ENCODE data around the gene CCDC141. TPM values are rescaled to one million over a fixed set of nuclear protein-coding genes. Genes with fewer than 3 reads are reported as not detected.

The CCDC141 gene
- total RNA-seq, 3 donors from 2014 or later = 1.3 to 11.7 (median 2.2) TPM

- Histone ChIP-seq H3K4me1 (no peaks in the 10 kb centered on the region), H3K27ac (no peak overlapping the region), H3K4me3 (no peak overlapping the region), H3K36me3 (no peaks in the 10 kb centered on the region), H3K9me3 (no peaks in the 10 kb centered on the region), H3K27me3 (no peaks in the 10 kb centered on the region)
- TF ChIP-seq POLR2A (IDR thresholded peaks at IDR 0.05) (no peak), CTCF (IDR thresholded peaks at IDR 0.05) (no peak)
- intact Hi-C loops (cut with DNase I; ENCODE audit: low total_unique reads) = no loop called here
- no peak for DNase-seq (ENCODE audit: low spot score in 2 of 2)
Observed at GRCh38 chr2:178819147-178819875, 230.6 kb downstream of the CCDC141 start.

GRCh38 chr2:178811901-178812300, 238.0 kb downstream of the CCDC141 start:
- no peak for DNase-seq (ENCODE audit: low spot score in 2 of 2)
- no peaks in the 10 kb centered on the region for H3K27me3 ChIP-seq
- H3K9me3 ChIP-seq = no peaks in the 10 kb centered on the region
- TF ChIP-seq POLR2A (IDR thresholded peaks at IDR 0.05) (no peak), POLR2AphosphoS5 (IDR thresholded peaks at IDR 0.05) (no peak), CTCF (IDR thresholded peaks at IDR 0.05) (no peak)
- intact Hi-C loops (cut with DNase I; ENCODE audit: low total_unique reads) = no loop called here
- H3K27ac ChIP-seq = no peak overlapping the region
- H3K4me3 ChIP-seq = no peak overlapping the region
- no peaks in the 10 kb centered on the region for H3K36me3 ChIP-seq
- H3K4me1 ChIP-seq = no peaks in the 10 kb centered on the region

- Histone ChIP-seq H3K4me3 (no peak overlapping the region), H3K27me3 (no peaks in the 10 kb centered on the region), H3K4me1 (no peaks in the 10 kb centered on the region), H3K36me3 (no peaks in the 10 kb centered on the region), H3K27ac (no peak overlapping the region), H3K9me3 (no peaks in the 10 kb centered on the region)
- intact Hi-C loops (cut with DNase I; ENCODE audit: low total_unique reads) = no loop called here
- DNase-seq (ENCODE audit: low spot score in 2 of 2) = no peak
- TF ChIP-seq POLR2A (IDR thresholded peaks at IDR 0.05) = no peak
- no peak for TF ChIP-seq POLR2AphosphoS5 (IDR thresholded peaks at IDR 0.05)
- no peak for TF ChIP-seq CTCF (IDR thresholded peaks at IDR 0.05)
Observed at GRCh38 chr2:178811045-178811444, 238.9 kb downstream of the CCDC141 start.

- H3K4me1 ChIP-seq = no peaks in the 10 kb centered on the region
- no peak for DNase-seq (ENCODE audit: low spot score in 2 of 2)
- intact Hi-C loops (cut with DNase I; ENCODE audit: low total_unique reads) = no loop called here
- no peaks in the 10 kb centered on the region for H3K27me3 ChIP-seq
- H3K27ac ChIP-seq = no peak overlapping the region
- H3K9me3 ChIP-seq = no peaks in the 10 kb centered on the region
- H3K4me3 ChIP-seq = no peak overlapping the region
- no peaks in the 10 kb centered on the region for H3K36me3 ChIP-seq
- no peak for TF ChIP-seq POLR2AphosphoS5 (IDR thresholded peaks at IDR 0.05)
- no peak for TF ChIP-seq CTCF (IDR thresholded peaks at IDR 0.05)
- TF ChIP-seq POLR2A (IDR thresholded peaks at IDR 0.05) = no peak
Observed at GRCh38 chr2:178810422-178810821, 239.5 kb downstream of the CCDC141 start.

- H3K4me1 ChIP-seq = no peaks in the 10 kb centered on the region
- intact Hi-C loops (cut with DNase I; ENCODE audit: low total_unique reads) = no loop called here
- TF ChIP-seq CTCF (IDR thresholded peaks at IDR 0.05) (no peak), POLR2A (IDR thresholded peaks at IDR 0.05) (no peak), POLR2AphosphoS5 (IDR thresholded peaks at IDR 0.05) (no peak)
- DNase-seq (ENCODE audit: low spot score in 2 of 2) = no peak
- H3K4me3 ChIP-seq = no peak within 1 kb of the TSS
- no peaks in the 10 kb centered on the region for H3K27me3 ChIP-seq
- H3K9me3 ChIP-seq = no peaks in the 10 kb centered on the region
- H3K27ac ChIP-seq = no peak within 1 kb of the TSS
- no peaks in the 10 kb centered on the region for H3K36me3 ChIP-seq
Observed at GRCh38 chr2:178807227-178808008, 242.5 kb downstream of the CCDC141 start, which contains the start of gene TTN. TTN (minus strand) TSS chr2:178807423; CDS start chr2:178804642, 2,781 bp downstream.

All from breast epithelium (tissue), 4 donors.